Natural killer cell treated with Interleukin-12 subunit alpha and Interleukin-12 subunit beta and Interleukin-15 and Interleukin-18, amount 100 ng/mL, for 72 hours (primary cell): Measurements from ENCODE around the gene BOLL. TPM values are rescaled to one million over a fixed set of nuclear protein-coding genes. Genes with fewer than 3 reads are reported as not detected.
A peak's percentile ranks its signal among the peaks of the same experiment; 100 is the strongest.

Experiments used
- ATAC-seq, 2 donors: fragments of 150-1000 bp; cut with Tn5 transposase in 1 of 2; sonication (Bioruptor Pico), chemical (Tn5 transposase) in 1 of 2; 2 replicates each; pipeline ENCODE4 v1.10.0; 2021
- DNase-seq: peaks from one replicate; pipeline ENCODE4 v3.0.0; 2022; ENCODE audit warnings: low spot score
- H3K27ac Mint-ChIP-seq, 2 donors: 1 replicate in 1 of 2; 2 replicates in 1 of 2; pipeline ENCODE4 v1.8.0; 2022; ENCODE audit warnings: mixed read lengths in 2 of 2, mild to moderate bottlenecking in 1 of 2, moderate library complexity in 1 of 2
- H3K27me3 Mint-ChIP-seq, 2 donors: 1 replicate in 1 of 2; 2 replicates in 1 of 2; pipeline ENCODE4 v1.8.0; 2022; ENCODE audit warnings: mixed read lengths in 2 of 2
- H3K36me3 Mint-ChIP-seq: one replicate; pipeline ENCODE4 v1.8.0; 2022; ENCODE audit warnings: mixed read lengths
- H3K4me1 Mint-ChIP-seq, 2 donors: 1 replicate in 1 of 2; 2 replicates in 1 of 2; pipeline ENCODE4 v1.8.0; 2022; ENCODE audit warnings: low read depth in 2 of 2, mixed read lengths in 2 of 2, mild to moderate bottlenecking in 1 of 2
- H3K4me3 Mint-ChIP-seq: one replicate; pipeline ENCODE4 v1.8.0; 2022; ENCODE audit warnings: mixed read lengths
- H3K9me3 Mint-ChIP-seq: 2 replicates; pipeline ENCODE4 v1.8.0; 2022; ENCODE audit warnings: mixed read lengths
- total RNA-seq, 2 donors: library from RNA; stranded (reverse); gene quantifications; one replicate each; pipeline ENCODE4 v1.2.3, GENCODE V29; 2022

BOLL gene
- total RNA-seq, 2 donors from 2014 or later, result not detected

DNA sequence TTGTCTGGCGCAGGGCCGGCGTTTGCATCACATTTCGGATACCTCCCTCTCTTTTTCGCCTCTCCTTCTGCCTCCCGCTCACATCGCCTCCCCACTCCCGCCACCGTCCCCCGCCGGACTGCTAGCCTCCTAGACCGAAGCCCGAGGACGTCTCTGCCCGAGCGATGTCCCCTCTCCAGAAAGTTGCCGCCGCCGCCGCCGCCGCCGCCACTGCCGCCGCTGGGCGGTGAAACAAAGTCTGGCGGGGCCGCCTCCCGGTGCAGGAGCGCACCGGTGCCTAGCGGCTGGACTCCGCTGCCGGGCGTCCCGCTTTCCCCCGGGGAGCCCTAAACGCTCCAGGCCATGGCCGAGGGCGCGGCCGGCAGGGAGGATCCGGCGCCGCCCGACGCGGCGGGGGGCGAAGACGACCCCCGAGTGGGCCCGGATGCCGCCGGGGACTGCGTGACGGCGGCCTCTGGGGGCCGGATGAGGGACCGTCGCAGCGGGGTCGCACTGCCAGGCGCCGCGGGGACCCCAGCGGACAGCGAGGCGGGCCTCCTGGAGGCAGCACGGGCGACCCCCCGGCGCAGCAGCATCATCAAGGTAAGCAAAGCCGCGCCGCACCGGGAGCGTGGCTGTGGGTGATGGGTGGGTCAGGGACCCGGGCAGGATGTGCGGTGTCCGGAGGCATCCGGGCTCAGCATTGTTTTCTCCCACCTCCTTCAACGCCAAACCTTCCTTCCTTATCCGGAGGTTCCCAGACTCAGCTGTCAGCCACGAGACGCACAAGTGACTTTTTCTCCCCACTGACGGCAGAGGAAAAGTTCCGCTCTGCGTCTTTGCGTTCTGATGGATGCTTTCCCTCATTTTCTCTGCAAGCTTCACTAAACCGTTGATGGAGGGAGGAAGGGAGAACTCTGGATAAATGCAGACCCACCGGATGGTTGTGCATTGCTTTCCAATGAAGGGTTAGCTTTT is 19.9 kb upstream of the BOLL start:
- Mint-ChIP-seq H3K4me1 (peaks cover 15 to 21% of the 10 kb centered on the region in 2 donors), H3K27ac (peak overlapping the region in 1 of 2 donors; percentile 4), H3K27me3 (peaks cover 37 to 39% of the 10 kb centered on the region in 2 donors), H3K9me3 (no peaks in the 10 kb centered on the region), H3K4me3 (peak overlapping the region; percentile 91), H3K36me3 (no peaks in the 10 kb centered on the region)
- DNase-seq, result no peak
- peak; percentile 43 to 45 for ATAC-seq

DNA sequence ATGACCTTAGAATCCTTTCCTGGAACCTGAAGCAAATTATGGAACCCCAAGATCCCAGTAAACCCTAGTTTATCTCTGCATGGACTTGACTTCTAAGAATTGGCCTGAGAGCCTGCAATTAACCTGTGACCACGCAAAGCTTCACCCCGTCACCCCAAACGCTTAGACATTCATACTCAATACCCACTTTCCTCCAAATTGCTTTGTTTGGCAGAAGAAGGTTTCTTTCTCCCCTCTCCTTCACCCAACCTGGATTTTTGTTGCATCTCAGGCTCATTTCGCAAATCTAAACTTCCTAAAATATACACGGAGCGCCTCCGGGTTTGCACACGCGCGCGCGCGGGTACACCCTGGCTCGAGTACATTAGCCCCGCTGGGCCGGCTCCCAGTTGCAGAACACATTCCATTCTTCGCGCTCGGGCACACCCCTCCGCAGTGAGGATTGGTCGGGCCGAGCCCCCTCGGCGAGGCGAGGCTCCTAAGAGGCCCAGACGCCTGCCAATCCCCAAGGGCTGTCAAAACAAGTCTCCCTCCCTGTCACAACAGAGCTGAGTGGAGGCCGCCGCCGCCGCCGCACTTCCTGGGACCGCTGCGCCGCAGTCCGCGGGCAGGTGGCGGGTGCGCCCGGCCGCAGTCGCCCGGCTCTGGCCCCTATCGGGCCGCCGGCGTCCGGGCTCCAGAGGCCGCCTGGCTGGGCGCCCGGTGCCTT is 19.1 kb upstream of the BOLL start, which contains the start of gene PLCL1:
Gene PLCL1 (plus strand): TSS at position 545 of the 709 bp plus-strand sequence.
- DNase-seq (peak; percentile 86), ATAC-seq (peak; percentile 100)
- Mint-ChIP-seq H3K4me1 (peaks cover 15 to 21% of the 10 kb centered on the region in 2 donors), H3K4me3 (peak within 1 kb of the TSS; percentile 91), H3K27ac (peak within 1 kb of the TSS in 1 of 2 donors; percentile 4), H3K27me3 (peaks cover 38 to 45% of the 10 kb centered on the region in 2 donors), H3K36me3 (no peaks in the 10 kb centered on the region), H3K9me3 (no peaks in the 10 kb centered on the region)

DNA sequence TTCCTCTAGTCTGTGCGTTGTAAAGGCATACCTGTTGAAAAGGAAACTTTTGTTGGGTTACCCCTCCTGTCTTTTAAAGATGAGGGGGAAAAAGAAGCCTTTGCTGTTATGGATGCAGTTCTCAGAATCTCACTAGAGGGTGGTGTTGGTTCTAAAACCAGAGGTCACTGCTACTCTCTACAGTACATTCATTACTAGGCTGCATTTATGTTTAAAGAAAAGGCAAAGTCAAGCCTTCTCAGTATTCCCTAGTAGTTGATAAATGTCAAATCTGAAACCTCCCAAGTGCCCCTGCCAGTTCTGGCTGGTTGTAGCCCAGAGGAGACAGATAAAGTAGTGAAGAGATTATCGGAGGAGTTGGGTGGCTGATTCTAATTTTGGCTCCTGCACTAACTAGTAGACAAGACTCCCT is 17.9 kb upstream of the BOLL start:
- DNase-seq, result no peak
- H3K27ac Mint-ChIP-seq, result no peak overlapping the region
- no peak for ATAC-seq
- H3K9me3 Mint-ChIP-seq, result no peaks in the 10 kb centered on the region
- H3K4me1 Mint-ChIP-seq, result peaks cover 15% of the 10 kb centered on the region in 2 donors
- peaks cover 34 to 39% of the 10 kb centered on the region in 2 donors for H3K27me3 Mint-ChIP-seq
- peak overlapping the region; percentile 49 for H3K4me3 Mint-ChIP-seq
- no peaks in the 10 kb centered on the region for H3K36me3 Mint-ChIP-seq

DNA sequence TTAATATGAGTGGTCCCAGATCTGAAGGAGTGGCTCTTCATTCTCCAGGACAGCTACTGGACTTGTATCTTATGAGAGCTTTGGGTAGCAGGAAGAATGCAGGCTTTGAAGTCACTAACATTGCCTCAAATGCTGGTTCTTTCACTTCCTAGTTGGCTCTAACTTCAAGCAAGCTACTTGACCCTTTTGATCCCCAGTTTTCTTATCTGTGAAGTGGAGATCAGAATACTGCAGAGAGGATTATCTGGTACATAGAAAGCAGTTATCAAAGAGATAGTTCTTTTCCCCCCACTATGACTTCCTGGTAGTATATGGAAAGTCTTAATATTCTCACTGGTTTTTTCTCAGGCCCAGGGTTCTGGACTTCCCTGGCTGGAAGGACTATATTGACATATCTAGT is 15.9 kb upstream of the BOLL start:
- no peak for DNase-seq
- Mint-ChIP-seq H3K4me1 (peaks cover 14 to 15% of the 10 kb centered on the region in 2 donors), H3K27ac (no peak overlapping the region), H3K27me3 (peaks cover 40 to 51% of the 10 kb centered on the region in 2 donors), H3K9me3 (no peaks in the 10 kb centered on the region), H3K36me3 (no peaks in the 10 kb centered on the region), H3K4me3 (no peak overlapping the region)
- no peak for ATAC-seq

DNA sequence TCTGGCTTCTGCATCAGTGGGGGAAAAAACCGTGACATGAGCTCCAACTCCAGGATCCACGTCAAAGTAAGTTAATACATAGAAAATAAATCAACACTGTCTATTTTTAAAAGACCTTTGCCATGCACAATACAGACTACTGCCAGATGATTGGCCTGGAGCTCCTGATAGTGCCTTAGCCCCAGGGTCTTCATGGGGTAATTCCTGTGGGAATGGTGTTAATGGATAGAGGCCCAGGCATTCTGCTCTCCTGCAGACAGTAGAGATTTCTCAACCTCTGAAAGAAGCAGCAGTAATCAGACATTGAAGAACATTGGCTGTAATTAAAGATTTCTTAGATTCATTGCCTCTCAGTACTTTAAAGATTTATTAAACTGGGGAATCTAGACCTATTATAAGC is 15.0 kb upstream of the BOLL start:
- Mint-ChIP-seq H3K4me1 (peaks cover 6 to 7% of the 10 kb centered on the region in 2 donors), H3K9me3 (no peaks in the 10 kb centered on the region), H3K36me3 (no peaks in the 10 kb centered on the region), H3K27ac (no peak overlapping the region), H3K4me3 (no peak overlapping the region), H3K27me3 (peaks cover 39 to 50% of the 10 kb centered on the region in 2 donors)
- DNase-seq (no peak), ATAC-seq (no peak)

DNA sequence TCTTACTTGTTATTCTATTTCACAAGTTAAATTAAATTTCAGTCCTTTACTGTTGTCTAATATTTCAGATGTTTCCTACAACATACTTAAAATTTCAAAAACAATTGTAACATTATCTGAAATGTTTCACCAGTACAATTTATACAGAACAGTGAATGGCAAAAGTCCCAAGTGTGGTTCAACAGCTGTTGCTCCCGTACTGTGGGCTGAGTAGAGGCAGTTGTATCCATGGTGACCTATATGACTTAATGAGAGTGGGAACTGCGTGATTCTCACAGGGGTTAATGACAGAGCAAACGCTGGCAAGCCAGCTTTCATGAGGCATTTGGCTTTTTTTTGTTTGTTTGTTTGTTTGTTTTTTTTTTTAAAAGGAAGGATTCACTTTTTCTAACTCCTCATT is 13.9 kb upstream of the BOLL start:
- Mint-ChIP-seq H3K27ac (no peak overlapping the region), H3K27me3 (peaks cover 40 to 53% of the 10 kb centered on the region in 2 donors), H3K36me3 (no peaks in the 10 kb centered on the region), H3K4me1 (peaks cover 4% of the 10 kb centered on the region in 2 donors), H3K4me3 (no peak overlapping the region), H3K9me3 (no peaks in the 10 kb centered on the region)
- DNase-seq (no peak), ATAC-seq (no peak)

DNA sequence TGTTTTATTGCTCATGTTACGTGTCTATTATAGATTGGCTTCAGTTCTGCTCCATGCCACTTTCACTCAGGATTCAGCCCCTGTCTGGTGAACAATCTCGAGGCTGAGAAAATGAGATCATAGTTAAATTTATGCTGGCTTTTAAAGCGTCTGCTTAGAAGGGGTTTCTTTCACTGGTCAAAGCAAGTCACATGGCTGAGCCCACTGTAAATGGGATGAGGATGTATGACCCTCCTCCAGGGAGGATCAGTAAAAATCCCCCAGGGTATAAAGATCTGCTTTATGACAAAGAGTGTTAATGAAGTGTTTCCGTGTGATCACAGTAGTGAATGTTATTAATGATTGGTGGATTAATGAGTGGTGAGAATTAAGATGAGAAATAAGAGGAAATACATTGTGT is 13.1 kb upstream of the BOLL start:
- H3K4me3 Mint-ChIP-seq, result no peak overlapping the region
- ATAC-seq (no peak), DNase-seq (no peak)
- no peaks in the 10 kb centered on the region for H3K9me3 Mint-ChIP-seq
- H3K27me3 Mint-ChIP-seq, result peaks cover 41 to 58% of the 10 kb centered on the region in 2 donors
- no peaks in the 10 kb centered on the region for H3K36me3 Mint-ChIP-seq
- no peak overlapping the region for H3K27ac Mint-ChIP-seq
- H3K4me1 Mint-ChIP-seq, result no peaks in the 10 kb centered on the region

DNA sequence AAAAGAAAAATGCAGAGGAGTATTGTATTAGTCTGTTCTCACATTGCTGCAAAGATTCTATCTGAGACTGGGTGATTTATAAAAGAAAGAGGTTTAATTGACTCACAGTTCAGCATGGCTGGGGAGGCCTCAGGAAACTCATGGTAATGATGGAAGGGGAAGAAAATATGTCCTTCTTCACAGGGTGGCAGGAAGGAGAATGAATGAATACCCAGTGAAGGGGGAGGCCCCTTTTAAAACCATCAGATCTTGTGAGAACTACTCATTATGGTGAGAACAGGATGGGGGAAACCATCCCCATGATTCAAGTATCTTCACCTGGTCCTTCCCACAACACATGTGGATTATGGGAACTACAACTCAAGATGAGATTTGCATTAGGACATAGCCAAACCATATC is 10.2 kb upstream of the BOLL start:
- peaks cover 39 to 63% of the 10 kb centered on the region in 2 donors for H3K27me3 Mint-ChIP-seq
- ATAC-seq (no peak), DNase-seq (no peak)
- no peaks in the 10 kb centered on the region for H3K36me3 Mint-ChIP-seq
- no peak overlapping the region for H3K27ac Mint-ChIP-seq
- no peak overlapping the region for H3K4me3 Mint-ChIP-seq
- H3K9me3 Mint-ChIP-seq, result no peaks in the 10 kb centered on the region
- no peaks in the 10 kb centered on the region for H3K4me1 Mint-ChIP-seq

DNA sequence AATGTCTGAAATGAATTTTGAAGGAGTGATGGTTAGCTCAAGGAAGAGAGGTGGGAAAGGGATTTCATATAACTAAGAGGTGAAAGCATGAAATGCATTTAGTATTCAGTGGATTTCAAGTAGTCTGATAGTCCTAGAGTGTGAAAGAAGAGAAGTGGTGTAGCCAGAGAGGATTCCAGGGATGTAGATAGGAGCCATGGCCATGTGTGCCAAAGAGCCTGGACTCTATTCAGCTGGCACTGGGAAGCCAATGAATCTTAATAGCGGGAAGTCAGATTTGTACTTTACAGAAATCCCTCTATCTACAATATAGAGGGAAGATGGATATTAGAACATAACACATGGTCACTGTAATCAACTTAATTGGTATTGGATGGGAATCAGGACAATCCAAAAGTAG is 8.3 kb upstream of the BOLL start:
- H3K4me1 Mint-ChIP-seq, result no peaks in the 10 kb centered on the region
- H3K27me3 Mint-ChIP-seq, result peaks cover 40 to 67% of the 10 kb centered on the region in 2 donors
- no peak overlapping the region for H3K4me3 Mint-ChIP-seq
- H3K27ac Mint-ChIP-seq, result no peak overlapping the region
- no peaks in the 10 kb centered on the region for H3K36me3 Mint-ChIP-seq
- no peak for ATAC-seq
- no peaks in the 10 kb centered on the region for H3K9me3 Mint-ChIP-seq
- DNase-seq, result no peak

DNA sequence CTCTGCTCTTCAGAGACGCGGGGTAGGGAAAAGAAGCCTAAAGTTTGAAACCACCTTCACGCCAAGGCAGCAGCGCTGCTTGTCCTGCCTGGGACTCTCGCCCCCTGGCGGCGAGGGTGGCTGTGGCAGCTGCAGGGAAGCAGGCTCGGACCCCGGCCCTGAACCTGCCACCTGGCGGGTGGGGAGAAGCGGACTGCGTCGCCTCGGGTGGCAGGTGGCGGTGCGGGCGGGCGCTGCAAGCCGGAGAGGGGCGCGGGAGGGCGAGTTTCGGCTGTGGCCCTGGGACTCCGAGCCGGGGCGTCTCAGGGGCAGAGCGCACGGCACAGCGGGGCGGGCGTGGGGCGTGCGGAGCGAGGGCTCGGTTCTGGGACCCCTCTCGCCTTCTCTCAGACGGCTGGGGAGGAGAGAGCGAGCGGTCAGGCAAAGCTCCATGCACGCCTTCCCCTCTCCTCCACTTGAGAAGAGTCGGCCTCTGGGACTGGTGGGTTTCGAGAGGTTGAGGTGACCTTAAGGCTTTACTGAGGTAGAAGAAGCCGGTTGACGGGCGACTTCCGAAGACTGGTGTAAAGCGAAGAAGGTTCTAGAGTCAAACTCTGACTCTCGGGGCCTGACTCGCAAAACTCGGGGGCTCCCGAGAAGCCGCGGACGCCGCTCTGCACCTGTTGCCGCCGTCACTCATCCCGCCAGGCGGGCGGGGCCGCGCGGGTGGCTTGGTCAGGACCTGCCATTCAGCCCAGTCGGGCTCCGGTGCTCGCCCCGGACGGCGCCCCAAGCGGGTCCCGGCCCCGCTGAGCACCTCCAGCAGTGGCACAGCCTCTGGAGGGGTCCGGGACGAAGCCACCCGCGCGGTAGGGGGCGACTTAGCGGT is 1.1 kb upstream of the BOLL start:
- peak; percentile 61 for DNase-seq
- H3K9me3 Mint-ChIP-seq, result no peaks in the 10 kb centered on the region
- H3K36me3 Mint-ChIP-seq, result no peaks in the 10 kb centered on the region
- H3K27me3 Mint-ChIP-seq, result peaks cover 24 to 26% of the 10 kb centered on the region in 2 donors
- peak overlapping the region; percentile 55 for H3K4me3 Mint-ChIP-seq
- H3K4me1 Mint-ChIP-seq, result peaks cover 3 to 6% of the 10 kb centered on the region in 2 donors
- ATAC-seq, result peak; percentile 63 to 72
- H3K27ac Mint-ChIP-seq, result no peak overlapping the region

DNA sequence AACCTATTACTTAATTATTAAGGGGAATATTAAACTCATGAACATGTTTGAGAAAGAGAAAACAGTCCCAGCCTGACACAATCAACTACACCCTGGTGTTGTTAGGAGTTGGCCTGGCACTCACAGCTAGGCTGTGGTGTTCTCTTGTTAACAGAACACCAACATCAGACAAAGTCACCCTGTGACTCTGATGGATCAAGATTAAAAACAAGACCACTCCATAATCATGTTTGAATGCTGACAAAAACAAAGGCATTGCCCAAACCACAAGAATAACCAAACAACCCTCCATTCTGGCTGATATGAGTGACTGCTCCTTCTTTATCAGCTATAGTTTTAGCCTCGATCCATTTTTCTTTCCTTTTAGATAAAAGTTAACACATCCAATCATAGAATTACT is 3.0 kb downstream of the BOLL start:
- no peak overlapping the region for H3K4me3 Mint-ChIP-seq
- H3K36me3 Mint-ChIP-seq, result no peaks in the 10 kb centered on the region
- no peak overlapping the region for H3K27ac Mint-ChIP-seq
- peaks cover 3 to 6% of the 10 kb centered on the region in 2 donors for H3K4me1 Mint-ChIP-seq
- ATAC-seq, result peak in 1 of 2 donors; percentile 57
- H3K27me3 Mint-ChIP-seq, result peaks cover 9 to 12% of the 10 kb centered on the region in 2 donors
- no peak for DNase-seq
- H3K9me3 Mint-ChIP-seq, result no peaks in the 10 kb centered on the region

DNA sequence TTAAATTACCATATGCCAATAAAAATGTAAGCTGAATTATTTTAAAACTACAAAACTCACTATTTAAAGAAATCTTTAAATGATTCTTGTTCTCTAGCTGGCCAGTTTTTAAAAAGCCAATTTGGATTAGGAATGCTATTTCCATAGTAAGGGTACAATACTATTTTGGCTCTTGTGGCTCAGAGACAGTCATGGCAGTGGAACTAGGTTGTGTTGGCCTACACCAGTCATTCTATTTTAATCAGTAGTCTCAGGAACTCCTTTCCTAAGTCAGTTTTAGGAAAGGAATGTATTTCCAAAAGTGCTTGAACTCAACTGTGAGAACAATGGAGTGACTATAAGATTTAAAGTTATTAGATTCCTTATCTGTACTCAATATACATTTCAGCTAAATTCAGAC is 5.9 kb downstream of the BOLL start:
- Mint-ChIP-seq H3K27ac (no peak overlapping the region), H3K27me3 (peaks cover 10 to 17% of the 10 kb centered on the region in 2 donors), H3K36me3 (no peaks in the 10 kb centered on the region), H3K4me1 (peaks cover 0 to 6% of the 10 kb centered on the region in 2 donors), H3K4me3 (no peak overlapping the region), H3K9me3 (no peaks in the 10 kb centered on the region)
- no peak for DNase-seq
- no peak for ATAC-seq

DNA sequence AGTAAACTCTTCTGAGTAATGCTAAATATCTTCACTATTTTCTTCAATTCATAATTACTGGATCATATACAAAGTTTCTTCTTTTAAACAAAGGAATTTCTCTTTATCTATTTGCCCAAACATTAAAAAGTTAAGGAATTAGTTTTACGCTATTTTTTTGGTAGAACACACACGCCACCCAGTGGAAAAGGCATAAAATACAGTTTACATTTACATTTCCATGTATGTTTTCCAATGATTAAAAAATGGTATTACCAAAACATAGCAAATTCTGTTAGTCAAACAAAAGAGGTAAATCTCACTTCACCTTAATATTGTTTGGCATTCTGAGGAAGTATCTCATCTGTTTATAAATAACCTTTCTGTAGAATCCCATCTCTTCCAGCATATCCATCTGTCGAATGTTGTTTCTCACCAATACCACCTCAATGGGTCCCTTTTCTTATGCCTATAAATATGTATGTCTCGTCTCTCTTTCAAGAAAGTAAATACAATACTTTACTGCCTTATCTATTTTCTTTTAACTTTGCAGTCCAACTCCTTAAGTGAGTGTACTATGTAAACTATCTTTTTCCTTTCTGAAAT is 7.2 kb downstream of the BOLL start:
- H3K4me3 Mint-ChIP-seq, result no peak overlapping the region
- peaks cover 0 to 6% of the 10 kb centered on the region in 2 donors for H3K4me1 Mint-ChIP-seq
- H3K9me3 Mint-ChIP-seq, result no peaks in the 10 kb centered on the region
- DNase-seq (no peak), ATAC-seq (no peak)
- no peak overlapping the region for H3K27ac Mint-ChIP-seq
- H3K36me3 Mint-ChIP-seq, result no peaks in the 10 kb centered on the region
- peaks cover 7 to 17% of the 10 kb centered on the region in 2 donors for H3K27me3 Mint-ChIP-seq
